ENCODE data around the gene SLC37A1. TPM values are rescaled to one million over a fixed set of nuclear protein-coding genes. Genes with fewer than 3 reads are reported as not detected.

The SLC37A1 gene
- total RNA-seq, 4 donors from 2014 or later, result 2.3 to 8.8 (median 6.3) TPM

DNA sequence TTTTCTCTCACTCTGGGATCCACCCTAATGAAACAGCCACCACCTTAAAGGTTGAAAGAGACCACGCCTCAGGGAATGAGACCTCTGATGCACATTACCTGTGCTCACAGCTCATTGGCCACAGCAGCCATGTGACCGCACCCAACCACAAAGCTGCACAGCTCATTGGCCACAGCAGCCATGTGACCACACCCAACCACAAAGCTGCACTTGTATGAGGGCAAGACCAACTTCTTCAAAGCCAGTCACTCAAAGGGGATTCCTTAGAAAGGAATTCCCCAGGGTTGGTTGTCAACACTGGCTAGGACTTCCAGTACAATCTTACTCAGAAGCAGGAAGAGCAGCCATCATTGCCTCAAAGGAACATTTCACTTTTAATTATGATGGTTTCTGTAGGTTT, 96.2 kb downstream of the SLC37A1 start:
- no peak overlapping the region for H3K27ac ChIP-seq
- no peak overlapping the region for H3K4me3 ChIP-seq
- no peak for DNase-seq
- no peaks in the 10 kb centered on the region for H3K27me3 ChIP-seq
- H3K36me3 ChIP-seq, result no peaks in the 10 kb centered on the region
- H3K4me1 ChIP-seq, result no peaks in the 10 kb centered on the region
- intact Hi-C loops (cut with DNase I; ENCODE audit: low total_unique reads), result no loop called here
- TF ChIP-seq POLR2A (IDR thresholded peaks at IDR 0.05) (no peak), CTCF (IDR thresholded peaks at IDR 0.05) (no peak)
- H3K9me3 ChIP-seq, result peaks cover 0 to 4% of the 10 kb centered on the region in 2 donors

DNA sequence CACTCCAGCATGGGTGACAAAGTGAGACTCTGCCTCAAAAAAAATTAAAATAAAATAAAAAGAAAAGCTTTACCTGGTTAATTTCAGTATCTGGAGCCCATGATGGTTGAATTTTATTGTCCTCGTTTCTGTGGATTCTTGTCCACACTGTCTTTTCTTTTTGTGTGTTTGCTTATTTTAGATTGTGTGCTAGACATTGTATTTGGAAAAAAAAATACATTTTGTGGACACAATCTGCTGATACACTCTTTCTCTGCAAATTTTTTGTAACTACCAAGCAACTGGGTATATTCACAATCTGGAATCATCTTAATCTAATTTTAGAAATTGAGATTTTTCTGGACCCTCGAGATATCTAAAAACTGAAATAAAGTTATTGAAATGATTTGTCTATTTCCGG, 98.2 kb downstream of the SLC37A1 start:
- intact Hi-C loops (cut with DNase I; ENCODE audit: low total_unique reads), result no loop called here
- no peak overlapping the region for H3K4me3 ChIP-seq
- no peaks in the 10 kb centered on the region for H3K36me3 ChIP-seq
- no peaks in the 10 kb centered on the region for H3K27me3 ChIP-seq
- no peak overlapping the region for H3K27ac ChIP-seq
- no peaks in the 10 kb centered on the region for H3K4me1 ChIP-seq
- peaks cover 0 to 4% of the 10 kb centered on the region in 2 donors for H3K9me3 ChIP-seq
- DNase-seq, result no peak
- TF ChIP-seq POLR2A (IDR thresholded peaks at IDR 0.05) (no peak), CTCF (IDR thresholded peaks at IDR 0.05) (no peak)

DNA sequence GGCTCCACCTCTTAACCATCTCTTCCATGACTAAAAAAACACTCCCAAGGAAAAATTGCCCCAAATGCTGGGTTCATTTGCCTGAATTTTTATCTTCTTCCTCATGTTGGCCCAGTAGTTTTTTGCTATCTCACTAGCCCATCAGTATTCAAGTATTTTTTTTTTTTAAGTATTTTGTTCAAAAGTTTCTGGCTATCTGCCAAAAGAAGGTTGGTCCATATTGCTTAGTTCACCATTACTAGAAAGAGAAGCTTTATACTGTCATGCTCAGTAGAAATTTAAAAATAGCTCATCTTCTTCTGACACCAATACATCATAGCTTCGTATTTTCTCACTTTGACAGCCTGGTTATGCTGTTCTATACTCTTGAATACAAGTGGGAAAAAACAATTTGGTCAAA, 98.7 kb downstream of the SLC37A1 start:
- no peaks in the 10 kb centered on the region for H3K36me3 ChIP-seq
- no peaks in the 10 kb centered on the region for H3K4me1 ChIP-seq
- H3K27ac ChIP-seq, result no peak overlapping the region
- no peak overlapping the region for H3K4me3 ChIP-seq
- no peaks in the 10 kb centered on the region for H3K27me3 ChIP-seq
- no peak for DNase-seq
- intact Hi-C loops (cut with DNase I; ENCODE audit: low total_unique reads), result no loop called here
- H3K9me3 ChIP-seq, result peaks cover 0 to 4% of the 10 kb centered on the region in 2 donors
- TF ChIP-seq POLR2A (IDR thresholded peaks at IDR 0.05) (no peak), CTCF (IDR thresholded peaks at IDR 0.05) (no peak)

GRCh38 chr21:42613756-42614155, 100.1 kb downstream of the SLC37A1 start:
- H3K27ac ChIP-seq, result no peak overlapping the region
- intact Hi-C loops (cut with DNase I; ENCODE audit: low total_unique reads), result no loop called here

GRCh38 chr21:42614396-42614795, 100.7 kb downstream of the SLC37A1 start:
- intact Hi-C loops (cut with DNase I; ENCODE audit: low total_unique reads), result no loop called here
- Histone ChIP-seq H3K27me3 (no peaks in the 10 kb centered on the region), H3K4me3 (no peak overlapping the region), H3K4me1 (no peaks in the 10 kb centered on the region), H3K36me3 (no peaks in the 10 kb centered on the region), H3K27ac (no peak overlapping the region), H3K9me3 (peaks cover 0 to 4% of the 10 kb centered on the region in 2 donors)
- DNase-seq, result no peak
- TF ChIP-seq CTCF (IDR thresholded peaks at IDR 0.05) (no peak), POLR2A (IDR thresholded peaks at IDR 0.05) (no peak)

More at GRCh38 chr21:42613756-42614155, 100.1 kb downstream of the SLC37A1 start:
- H3K4me3 ChIP-seq, result no peak overlapping the region
- no peaks in the 10 kb centered on the region for H3K27me3 ChIP-seq
- DNase-seq, result no peak
- H3K4me1 ChIP-seq, result no peaks in the 10 kb centered on the region
- H3K36me3 ChIP-seq, result no peaks in the 10 kb centered on the region
- no peak for TF ChIP-seq POLR2A (IDR thresholded peaks at IDR 0.05)
- TF ChIP-seq CTCF (IDR thresholded peaks at IDR 0.05), result no peak
- peaks cover 0 to 4% of the 10 kb centered on the region in 2 donors for H3K9me3 ChIP-seq

All from uterus (tissue), 4 donors.